ENCODE results near the gene NAXE.
"Not testable (repeated sequence)": the region's sequence is repeated elsewhere in the genome, so short reads cannot be mapped to it uniquely, and the experiment has no call there.

The NAXE gene

GRCh38 chr1:156625436-156626078 lies 34.0 kb downstream of the NAXE start:
- DNase-seq: peak; percentile 82

GRCh38 chr1:156626079-156626438 lies 34.5 kb downstream of the NAXE start:
- no peak for DNase-seq

- DNase-seq: no peak
Observed at GRCh38 chr1:156627313-156627880, 35.8 kb downstream of the NAXE start.

- no peak for DNase-seq
Observed at GRCh38 chr1:156629823-156630449, 38.4 kb downstream of the NAXE start.

GRCh38 chr1:156631152-156631551 lies 39.6 kb downstream of the NAXE start:
- DNase-seq: not testable (repeated sequence)

GRCh38 chr1:156632355-156632754 lies 40.8 kb downstream of the NAXE start:
- DNase-seq: no peak

GRCh38 chr1:156638189-156638985 lies 46.8 kb downstream of the NAXE start:
- no peak for DNase-seq

GRCh38 chr1:156639601-156640101 lies 48.1 kb downstream of the NAXE start:
- no peak for DNase-seq

- DNase-seq: no peak
Observed at GRCh38 chr1:156640842-156641706, 49.5 kb downstream of the NAXE start.

- DNase-seq: no peak
Observed at GRCh38 chr1:156641761-156642264, 50.2 kb downstream of the NAXE start, which contains the start of gene BCAN. BCAN (plus strand) TSS chr1:156642117; CDS start chr1:156646055, 3,938 bp downstream.

GRCh38 chr1:156642265-156643048 lies 50.9 kb downstream of the NAXE start:
- no peak for DNase-seq

- DNase-seq: no peak
Observed at GRCh38 chr1:156643049-156643777, 51.6 kb downstream of the NAXE start.

- no peak for DNase-seq
Observed at GRCh38 chr1:156643778-156644092, 52.2 kb downstream of the NAXE start.

Data from activated T-cell treated with anti-CD3 and anti-CD28 coated beads, Interleukin-2, amount 50 U/mL, for 1 hour (primary cell).